Activated CD4-positive, alpha-beta T cell treated with anti-CD3 and anti-CD28 coated beads, Interleukin-2, amount 50 U/mL, for 16 hours (primary cell): Measurements from ENCODE around the gene PI16.
"Not testable (repeated sequence)": the region's sequence is repeated elsewhere in the genome, so short reads cannot be mapped to it uniquely, and the experiment has no call there.

ENCODE experiments used
- DNase-seq: peaks from one replicate; pipeline ENCODE4 v3.0.0-alpha.2; 2020

PI16 gene

GRCh38 chr6:36976509-36976908, 22.0 kb downstream of the PI16 start:
- DNase-seq, result no peak

GRCh38 chr6:36976931-36977330, 22.4 kb downstream of the PI16 start:
- DNase-seq, result no peak

- DNase-seq, result no peak
Measured at GRCh38 chr6:36977470-36977941, 23.0 kb downstream of the PI16 start.

GRCh38 chr6:36978421-36979346, 24.1 kb downstream of the PI16 start:
- no peak for DNase-seq

- DNase-seq, result peak; percentile 27
Measured at GRCh38 chr6:36979347-36979742, 24.8 kb downstream of the PI16 start.

GRCh38 chr6:36980129-36980528, 25.6 kb downstream of the PI16 start:
- no peak for DNase-seq

GRCh38 chr6:36980876-36981619, 26.5 kb downstream of the PI16 start:
- DNase-seq, result no peak

GRCh38 chr6:36983538-36983937, 29.0 kb downstream of the PI16 start:
- DNase-seq, result no peak

- peak; percentile 70 for DNase-seq
Measured at GRCh38 chr6:36984581-36985416, 30.3 kb downstream of the PI16 start.

GRCh38 chr6:36985417-36985807, 30.9 kb downstream of the PI16 start:
- no peak for DNase-seq

- peak; percentile 88 for DNase-seq
Measured at GRCh38 chr6:36985808-36986703, 31.5 kb downstream of the PI16 start, which contains the start of gene MTCH1. MTCH1 (minus strand) TSS chr6:36986196; CDS start chr6:36986173, 23 bp downstream.

GRCh38 chr6:36986704-36987047, 32.1 kb downstream of the PI16 start:
- no peak for DNase-seq

- DNase-seq, result no peak
Measured at GRCh38 chr6:36989264-36989663, 34.7 kb downstream of the PI16 start.

GRCh38 chr6:36990401-36990800, 35.9 kb downstream of the PI16 start:
- DNase-seq, result not testable (repeated sequence)

GRCh38 chr6:36997811-36998722, 43.5 kb downstream of the PI16 start:
- no peak for DNase-seq

GRCh38 chr6:36998723-36999038, 44.1 kb downstream of the PI16 start:
- DNase-seq, result no peak

GRCh38 chr6:36999061-36999750, 44.7 kb downstream of the PI16 start:
- no peak for DNase-seq

- DNase-seq, result no peak
Measured at GRCh38 chr6:36999751-37000125, 45.2 kb downstream of the PI16 start.

- DNase-seq, result no peak
Measured at GRCh38 chr6:37004044-37004980, 49.8 kb downstream of the PI16 start.
